SK-N-SH treated with all-trans-retinoic acid at 6 μM for 48 hours (cell line): ENCODE measurements around the gene FCER1G.

Experiments
- ISL1 ChIP-seq: fragments of 250-450 bp; sonication (Bioruptor Pico); IDR thresholded peaks from 2 replicates; pipeline ENCODE4 v2.1.2; 2022; ENCODE audit warnings: mild to moderate bottlenecking, moderate library complexity
- PPARA ChIP-seq: fragments of 250-450 bp; sonication (Bioruptor Pico); IDR thresholded peaks from 2 replicates; pipeline ENCODE4 v1.5.0; 2020; ENCODE audit warnings: mild to moderate bottlenecking, borderline replicate concordance
- RARB ChIP-seq: fragments of 250-450 bp; sonication (Bioruptor Pico); IDR thresholded peaks from 2 replicates; pipeline ENCODE4 v1.8.0; 2021; ENCODE audit warnings: mild to moderate bottlenecking, moderate library complexity
- TCF4 ChIP-seq: fragments of 250-450 bp; sonication (Bioruptor Pico); IDR thresholded peaks from 2 replicates; pipeline ENCODE4 v1.8.0; 2021; ENCODE audit warnings: mild to moderate bottlenecking, moderate library complexity, borderline replicate concordance
- ZC3H10 ChIP-seq: fragments of 250-450 bp; sonication (Bioruptor Pico); IDR thresholded peaks from 2 replicates; pipeline ENCODE4 v1.5.1; 2021; ENCODE audit warnings: mild to moderate bottlenecking, moderate library complexity
- ZFP3 ChIP-seq: fragments of 250-450 bp; sonication (Bioruptor Pico); IDR thresholded peaks from 2 replicates; pipeline ENCODE4 v1.5.0; 2020; ENCODE audit warnings: mild to moderate bottlenecking, moderate library complexity
- ZFP30 ChIP-seq: fragments of 450-650 bp; formaldehyde crosslinking; IDR thresholded peaks from 2 replicates; pipeline ENCODE4 v1.5.0; 2022; ENCODE audit warnings: mild to moderate bottlenecking, moderate library complexity
- ZNF70 ChIP-seq: fragments of 450-650 bp; formaldehyde crosslinking; IDR thresholded peaks from 2 replicates; pipeline ENCODE4 v1.5.0; 2020; ENCODE audit warnings: mild to moderate bottlenecking, moderate library complexity
- ZNF8 ChIP-seq: fragments of 450-650 bp; formaldehyde crosslinking; IDR thresholded peaks from 2 replicates; pipeline ENCODE4 v1.5.0; 2020; ENCODE audit warnings: mild to moderate bottlenecking, moderate library complexity
- TF ChIP-seq, protein P1 (sequence below): fragments of 250-450 bp; sonication (Bioruptor Pico); IDR thresholded peaks from 2 replicates; pipeline ENCODE4 v1.5.1; 2020; ENCODE audit warnings: low read depth, mild to moderate bottlenecking, moderate library complexity

DNA sequence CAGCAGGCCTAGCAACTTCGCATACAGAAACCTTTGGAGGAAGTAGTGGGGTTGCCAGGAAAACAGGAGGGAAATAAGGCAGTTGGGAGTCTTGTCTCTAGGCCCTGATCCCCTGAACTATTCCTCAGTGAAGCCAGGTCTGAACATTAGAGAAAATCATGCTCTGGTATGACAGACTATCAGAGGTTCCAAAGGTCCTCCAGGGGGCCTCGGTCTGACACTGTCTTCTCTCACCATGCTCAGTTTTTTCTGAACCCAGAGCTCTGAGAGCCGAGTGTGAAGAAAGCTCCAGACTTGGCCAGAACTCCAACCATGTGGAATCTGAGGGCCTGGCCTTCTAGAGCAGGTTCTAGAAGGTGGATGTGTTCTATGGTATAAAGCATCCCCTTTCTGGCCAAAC lies 14.8 kb downstream of the FCER1G start:
- TF ChIP-seq ZNF70 (CRISPR knock-in tag) (no peak), ISL1 (CRISPR knock-in tag) (no peak), RARB (CRISPR knock-in tag) (no peak), TCF4 (no peak), ZC3H10 (no peak), ZFP3 (CRISPR knock-in tag) (no peak), PPARA (CRISPR knock-in tag) (no peak), ZNF8 (CRISPR knock-in tag) (no peak), ZFP30 (CRISPR knock-in tag) (no peak)
- TF ChIP-seq, protein P1, sequence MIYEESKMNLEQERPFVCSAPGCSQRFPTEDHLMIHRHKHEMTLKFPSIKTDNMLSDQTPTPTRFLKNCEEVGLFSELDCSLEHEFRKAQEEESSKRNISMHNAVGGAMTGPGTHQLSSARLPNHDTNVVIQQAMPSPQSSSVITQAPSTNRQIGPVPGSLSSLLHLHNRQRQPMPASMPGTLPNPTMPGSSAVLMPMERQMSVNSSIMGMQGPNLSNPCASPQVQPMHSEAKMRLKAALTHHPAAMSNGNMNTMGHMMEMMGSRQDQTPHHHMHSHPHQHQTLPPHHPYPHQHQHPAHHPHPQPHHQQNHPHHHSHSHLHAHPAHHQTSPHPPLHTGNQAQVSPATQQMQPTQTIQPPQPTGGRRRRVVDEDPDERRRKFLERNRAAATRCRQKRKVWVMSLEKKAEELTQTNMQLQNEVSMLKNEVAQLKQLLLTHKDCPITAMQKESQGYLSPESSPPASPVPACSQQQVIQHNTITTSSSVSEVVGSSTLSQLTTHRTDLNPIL = no peak
